ENCODE results near the gene MTA3. TPM values are rescaled to one million over a fixed set of nuclear protein-coding genes. Genes with fewer than 3 reads are reported as not detected.
"Not testable (repeated sequence)": the region's sequence is repeated elsewhere in the genome, so short reads cannot be mapped to it uniquely, and the experiment has no call there.

The MTA3 gene
- total and polyA plus RNA-seq, 2 of the 8 experiments (the other 6 are each of a cell fraction or from before 2014, with no cell fraction given): 125 to 184 TPM

DNA sequence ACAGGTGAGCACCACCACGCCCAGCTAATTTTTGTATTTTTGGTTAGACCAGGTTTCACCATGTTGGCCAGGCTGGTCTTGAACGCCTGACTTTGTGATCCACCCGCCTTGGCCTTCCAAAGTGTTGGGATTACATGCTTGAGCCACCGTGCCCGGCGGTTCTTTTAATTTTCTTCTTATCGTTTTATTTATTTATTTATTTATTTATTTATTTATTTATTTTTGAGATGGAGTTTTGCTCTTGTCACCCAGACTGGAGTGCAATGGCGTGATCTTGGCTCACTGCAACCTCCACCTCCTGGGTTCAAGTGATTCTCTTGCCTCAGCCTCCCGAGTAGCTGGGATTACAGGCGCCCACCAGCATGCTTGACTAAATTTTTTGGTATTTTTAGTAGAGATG lies 59.6 kb downstream of the MTA3 start:
- H3K27ac ChIP-seq (ENCODE audit: low read depth, low read length); H4K91ac ChIP-seq (replicated peaks; ENCODE audit: insufficient read length, low read length); H3K27me3 ChIP-seq (replicated peaks in 1 of 4; ENCODE audit: control insufficient read depth in 3 of 4, extremely low read depth in 1 of 4, insufficient read depth in 3 of 4, low read length in 3 of 4); H2BK5ac ChIP-seq (ENCODE audit: low read depth, low read length); H3K56ac ChIP-seq (replicated peaks; ENCODE audit: insufficient read length, low read depth, low read length); H2BK120ac ChIP-seq (replicated peaks; ENCODE audit: low read depth, low read length); H2BK12ac ChIP-seq (ENCODE audit: low read depth, low read length); H3K4me2 ChIP-seq (ENCODE audit: insufficient read depth in 1 of 2, low read depth in 2 of 2, low read length in 2 of 2); DNase-seq (ENCODE audit: low read depth in 1 of 2, low spot score in 2 of 2); H2AK5ac ChIP-seq (ENCODE audit: low read depth, low read length); H3K4ac ChIP-seq (replicated peaks; ENCODE audit: insufficient read length, low read depth, low read length); H3K9ac ChIP-seq (replicated peaks in 1 of 4; ENCODE audit: extremely low read depth in 1 of 4, low read depth in 3 of 4, low read length in 3 of 4); POLR2A ChIA-PET (ENCODE audit: partially characterized antibody); H2BK20ac ChIP-seq (ENCODE audit: low read length); H4K8ac ChIP-seq (ENCODE audit: extremely low read depth, insufficient read depth, low read length); H3K4me1 ChIP-seq (replicated peaks in 1 of 4; ENCODE audit: control insufficient read depth in 3 of 4, insufficient read depth in 4 of 4, low read length in 3 of 4); H3K23me2 ChIP-seq (ENCODE audit: low read depth, low read length); H3K79me1 ChIP-seq (ENCODE audit: low read depth, low read length); H2BK15ac ChIP-seq (ENCODE audit: low read length); H3K14ac ChIP-seq (ENCODE audit: insufficient read length); H4K5ac ChIP-seq (ENCODE audit: insufficient read length, low read depth, low read length); H3K23ac ChIP-seq (ENCODE audit: insufficient read length); FAIRE-seq; H2AFZ ChIP-seq (ENCODE audit: low read length); H4K20me1 ChIP-seq (replicated peaks in 1 of 2; ENCODE audit: control insufficient read depth in 1 of 2, insufficient read depth in 2 of 2, low read length in 2 of 2); H3K4me3 ChIP-seq (ENCODE audit: extremely low read depth in 1 of 4, insufficient read depth in 2 of 4, low read depth in 3 of 4, low read length in 4 of 4); H3K18ac ChIP-seq (ENCODE audit: extremely low read depth, low read length); H3K9me3 ChIP-seq (ENCODE audit: insufficient read depth in 2 of 2, low read depth in 1 of 2, low read length in 1 of 2): not testable (repeated sequence)
- CTCF ChIA-PET (ENCODE audit: partially characterized antibody): interaction anchor here (0.7 kb wide), 1 partner anchor 11 kb away, joined by 4 read pairs; no protein-coding TSS in a partner anchor
- 99% methylated on average over 10 of the region's 10 CpGs; no CpG with 5 or more reads in 1 of the 2 experiments for WGBS, 2 experiments (ENCODE audit: extremely low coverage in 1 of 2, insufficient coverage in 1 of 2, insufficient read length in 1 of 2, insufficient replicate concordance in 2 of 2, low coverage in 1 of 2, low lambda C conversion rate in 2 of 2, missing lambda C conversion rate in 1 of 2)
- H3K79me2 ChIP-seq (ENCODE audit: control insufficient read depth in 1 of 2, insufficient read depth in 2 of 2, low read length in 2 of 2): peaks cover 0 to 67% of the 10 kb centered on the region in 2 experiments; a peak in 3 of 4 replicates
- peaks cover 0 to 11% (median 0%) of the 10 kb centered on the region in 4 experiments; a peak in 2 of 8 replicates for H3K36me3 ChIP-seq (ENCODE audit: control insufficient read depth in 2 of 4, insufficient read depth in 4 of 4, low read length in 3 of 4)

All from H1 (cell line).